GM23338 (cell line): Measurements from ENCODE around the gene SPTBN2. TPM values are rescaled to one million over a fixed set of nuclear protein-coding genes. Genes with fewer than 3 reads are reported as not detected.

Source experiments
- ATAC-seq: fragments of 200-7000 bp; cut with Tn5 transposase; 3 replicates; pipeline ENCODE4 v1.9.1; 2020
- DNase-seq: peaks from one replicate; pipeline ENCODE4 v3.0.0-alpha.2; 2015; ENCODE audit warnings: low spot score
- H2AFZ ChIP-seq: fragments of 200-600 bp; sonication (generic); 2 replicates; pipeline ENCODE4 v1.8.0; 2016; ENCODE audit warnings: antibody characterized with exemption, mild to moderate bottlenecking, moderate library complexity
- H3F3A ChIP-seq: fragments of 200-600 bp; sonication (generic); replicated peaks from 2 replicates; pipeline ENCODE4 v1.8.0; 2017; ENCODE audit warnings: antibody characterized with exemption, mixed run types, low read depth
- H3K27ac ChIP-seq: fragments of 200-600 bp; sonication (generic); 2 replicates; pipeline ENCODE4 v1.6.1; 2016; ENCODE audit warnings: low read depth
- H3K27me3 ChIP-seq: fragments of 200-600 bp; sonication (generic); 2 replicates; pipeline ENCODE4 v1.8.0; 2016; ENCODE audit warnings: mild to moderate bottlenecking, mixed run types, moderate library complexity; ENCODE audit not compliant: insufficient read depth
- H3K36me3 ChIP-seq: fragments of 200-600 bp; sonication (generic); 2 replicates; pipeline ENCODE4 v1.8.0; 2016; ENCODE audit warnings: mild to moderate bottlenecking; ENCODE audit not compliant: insufficient read depth
- H3K4me1 ChIP-seq: fragments of 200-600 bp; sonication (generic); 2 replicates; pipeline ENCODE4 v1.8.0; 2016; ENCODE audit warnings: mild to moderate bottlenecking, moderate library complexity; ENCODE audit not compliant: insufficient read depth
- H3K4me2 ChIP-seq: fragments of 200-600 bp; sonication (generic); 2 replicates; pipeline ENCODE4 v1.7.1; 2017; ENCODE audit warnings: mixed run types
- H3K4me3 ChIP-seq: fragments of 200-600 bp; sonication (generic); 2 replicates; pipeline ENCODE4 v1.6.1; 2016; ENCODE audit warnings: mixed run types
- H3K79me2 ChIP-seq: fragments of 200-600 bp; sonication (generic); replicated peaks from 2 replicates; pipeline ENCODE4 v1.8.0; 2017; ENCODE audit warnings: mild to moderate bottlenecking; ENCODE audit not compliant: insufficient read depth
- H3K9me2 ChIP-seq: fragments of 200-600 bp; sonication (generic); 2 replicates; pipeline ENCODE4 v1.8.0; 2017; ENCODE audit not compliant: insufficient read depth
- H4K20me1 ChIP-seq: fragments of 200-600 bp; sonication (generic); replicated peaks from 2 replicates; pipeline ENCODE4 v1.8.0; 2017; ENCODE audit warnings: mild to moderate bottlenecking; ENCODE audit not compliant: insufficient read depth
- H3K27ac Mint-ChIP-seq: 2 replicates; pipeline ENCODE4 v1.8.0; 2020; ENCODE audit warnings: inconsistent platforms, mild to moderate bottlenecking, moderate library complexity, mixed read lengths
- H3K27me3 Mint-ChIP-seq: 3 replicates; pipeline ENCODE4 v1.8.0; 2022; ENCODE audit warnings: low read depth, mild to moderate bottlenecking, moderate library complexity, mixed read lengths, inconsistent platforms; ENCODE audit not compliant: insufficient read depth, poor library complexity
- H3K36me3 Mint-ChIP-seq: 3 replicates; pipeline ENCODE4 v1.8.0; 2021; ENCODE audit warnings: low read depth, mild to moderate bottlenecking, inconsistent platforms, moderate library complexity, mixed read lengths
- H3K4me1 Mint-ChIP-seq: 3 replicates; pipeline ENCODE4 v1.8.0; 2020; ENCODE audit warnings: mild to moderate bottlenecking, inconsistent platforms, mixed read lengths
- H3K4me3 Mint-ChIP-seq: 3 replicates; pipeline ENCODE4 v1.8.0; 2021; ENCODE audit warnings: moderate library complexity, mild to moderate bottlenecking, inconsistent platforms, mixed read lengths
- H3K9me3 Mint-ChIP-seq: 3 replicates; pipeline ENCODE4 v1.8.0; 2020; ENCODE audit warnings: moderate library complexity, mild to moderate bottlenecking, inconsistent platforms, mixed read lengths
- ETS1 ChIP-seq: IDR thresholded peaks from 2 replicates; pipeline ENCODE4 v1.6.1; 2016; ENCODE audit warnings: antibody characterized with exemption
- EZH2 ChIP-seq: fragments of 200-600 bp; sonication (generic); IDR thresholded peaks from one replicate; pipeline ENCODE4 v1.8.0; 2017; ENCODE audit warnings: antibody characterized with exemption, mild to moderate bottlenecking, low read depth; ENCODE audit not compliant: unreplicated experiment
- EZH2phosphoT487 ChIP-seq: fragments of 200-600 bp; sonication (generic); IDR thresholded peaks from one replicate; pipeline ENCODE4 v1.8.1; 2018; ENCODE audit warnings: antibody characterized with exemption; ENCODE audit not compliant: unreplicated experiment
- STAT1 ChIP-seq: IDR thresholded peaks from one replicate; pipeline ENCODE4 v1.6.1; 2016; ENCODE audit warnings: antibody characterized with exemption; ENCODE audit not compliant: unreplicated experiment
- ZNF114 ChIP-seq: fragments of 250-450 bp; sonication (Bioruptor Pico); IDR thresholded peaks from 2 replicates; pipeline ENCODE4 v1.5.0; 2020; ENCODE audit warnings: mild to moderate bottlenecking, moderate library complexity
- polyA plus RNA-seq: library from polyadenylated mRNA; unstranded; fragments of >200 nt; fragmentation: Nextera tagmentation; extraction: Ambion mirVana; gene quantifications from 2 replicates; pipeline ENCODE4 v1.2.1, GENCODE V29; 2016
- small RNA-seq: library from RNA; depleted of rRNA; stranded (forward); fragments of <200 nt; gene quantifications from one replicate; pipeline ENCODE3, GENCODE V24; 2014; ENCODE audit warnings: low replicate concordance
- total RNA-seq: library from RNA; depleted of rRNA; stranded (reverse); fragments of >200 nt; shearing (Covaris generic); gene quantifications from 2 replicates; pipeline ENCODE4 v1.2.3, GENCODE V29; 2014; rRNA removed
- TF ChIP-seq, protein P1 (sequence below), 2 experiments: fragments of 200-600 bp in 1 of 2; sonication (generic) in 1 of 2; conservative IDR thresholded peaks; 2 replicates each; pipeline versions ENCODE4 v1.5.1 to v1.6.1; 2016 to 2017; ENCODE audit warnings: antibody characterized with exemption in 2 of 2, low read depth in 2 of 2, mild to moderate bottlenecking in 2 of 2, moderate library complexity in 1 of 2

Gene SPTBN2
- total and polyA plus RNA-seq, 2 experiments from 2014 or later = 7.7 to 49.1 TPM

GRCh38 chr11:66636411-66636810, 92.6 kb downstream of the SPTBN2 start:
- Mint-ChIP-seq H3K4me3 (no peak overlapping the region), H3K27me3 (peaks cover 24% of the 10 kb centered on the region), H3K27ac (peak overlapping the region; percentile 49; the same call in 1 of the 2 replicates), H3K4me1 (peaks cover 33% of the 10 kb centered on the region), H3K9me3 (peaks cover 4% of the 10 kb centered on the region; the same call in 1 of the 3 replicates), H3K36me3 (peaks cover 63% of the 10 kb centered on the region)
- Histone ChIP-seq H3K27me3 (no peaks in the 10 kb centered on the region), H3K4me1 (peaks cover 22% of the 10 kb centered on the region), H4K20me1 (peaks cover 56% of the 10 kb centered on the region), H3K4me2 (no peak overlapping the region), H3K79me2 (peaks cover 89% of the 10 kb centered on the region), H3K36me3 (peaks cover 26% of the 10 kb centered on the region), H3F3A (peaks cover 36% of the 10 kb centered on the region), H3K9me2 (no peaks in the 10 kb centered on the region), H2AFZ (no peak overlapping the region), H3K27ac (peak overlapping the region; percentile 90), H3K4me3 (no peak overlapping the region)
- ATAC-seq = no peak
- TF ChIP-seq ETS1 (no peak), STAT1 (no peak), EZH2phosphoT487 (no peak), EZH2 (no peak), ZNF114 (no peak)
- TF ChIP-seq, protein P1, sequence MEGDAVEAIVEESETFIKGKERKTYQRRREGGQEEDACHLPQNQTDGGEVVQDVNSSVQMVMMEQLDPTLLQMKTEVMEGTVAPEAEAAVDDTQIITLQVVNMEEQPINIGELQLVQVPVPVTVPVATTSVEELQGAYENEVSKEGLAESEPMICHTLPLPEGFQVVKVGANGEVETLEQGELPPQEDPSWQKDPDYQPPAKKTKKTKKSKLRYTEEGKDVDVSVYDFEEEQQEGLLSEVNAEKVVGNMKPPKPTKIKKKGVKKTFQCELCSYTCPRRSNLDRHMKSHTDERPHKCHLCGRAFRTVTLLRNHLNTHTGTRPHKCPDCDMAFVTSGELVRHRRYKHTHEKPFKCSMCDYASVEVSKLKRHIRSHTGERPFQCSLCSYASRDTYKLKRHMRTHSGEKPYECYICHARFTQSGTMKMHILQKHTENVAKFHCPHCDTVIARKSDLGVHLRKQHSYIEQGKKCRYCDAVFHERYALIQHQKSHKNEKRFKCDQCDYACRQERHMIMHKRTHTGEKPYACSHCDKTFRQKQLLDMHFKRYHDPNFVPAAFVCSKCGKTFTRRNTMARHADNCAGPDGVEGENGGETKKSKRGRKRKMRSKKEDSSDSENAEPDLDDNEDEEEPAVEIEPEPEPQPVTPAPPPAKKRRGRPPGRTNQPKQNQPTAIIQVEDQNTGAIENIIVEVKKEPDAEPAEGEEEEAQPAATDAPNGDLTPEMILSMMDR (conservative IDR thresholded peaks at IDR 0.05; ENCODE audit: low read depth in 2 of 2) = no peak
- DNase-seq = no peak

Small RNA genes within 50 kb of the gene (small RNA-seq; reads per million reads assigned to genes)
- gene RN7SL12P = not detected

Other genes with a start within 250 kb of the SPTBN2 start
- gene DPP3, start 248.8 kb downstream of the SPTBN2 start, total RNA-seq = 85.9 and 101 TPM in 2 replicates
- 22.2 and 22.7 TPM in 2 replicates for gene DPP3, start 248.8 kb downstream of the SPTBN2 start, polyA plus RNA-seq
- 27.8 and 41.3 TPM in 2 replicates for gene BBS1, start 218.6 kb downstream of the SPTBN2 start, total RNA-seq
- 8.7 and 11.6 TPM in 2 replicates for gene BBS1, start 218.6 kb downstream of the SPTBN2 start, polyA plus RNA-seq
- 10.0 and 13.1 TPM in 2 replicates for gene ZDHHC24, start 183.2 kb downstream of the SPTBN2 start, total RNA-seq
- 5.6 and 7.3 TPM in 2 replicates for gene ZDHHC24, start 183.2 kb downstream of the SPTBN2 start, polyA plus RNA-seq
- 3.8 and 6.3 TPM in 2 replicates for gene ACTN3, start 182.3 kb downstream of the SPTBN2 start, total RNA-seq
- gene ACTN3, start 182.3 kb downstream of the SPTBN2 start, polyA plus RNA-seq = 6.0 and 7.3 TPM in 2 replicates
- 39.9 and 51.1 TPM in 2 replicates for gene CTSF, start 160.6 kb downstream of the SPTBN2 start, total RNA-seq
- gene CTSF, start 160.6 kb downstream of the SPTBN2 start, polyA plus RNA-seq = 20.4 and 21.6 TPM in 2 replicates
- gene CCDC87, start 136.2 kb downstream of the SPTBN2 start, total RNA-seq = 0.74 and 1.2 TPM in 2 replicates
- 0.12 and 0.39 TPM in 2 replicates for gene CCDC87, start 136.2 kb downstream of the SPTBN2 start, polyA plus RNA-seq
- gene CCS, start 136.0 kb downstream of the SPTBN2 start, total RNA-seq = 36.1 and 39.1 TPM in 2 replicates
- gene CCS, start 136.0 kb downstream of the SPTBN2 start, polyA plus RNA-seq = 53.2 and 60.7 TPM in 2 replicates
- 83.1 and 83.5 TPM in 2 replicates for gene RBM14, start 112.6 kb downstream of the SPTBN2 start, total RNA-seq
- gene RBM14, start 112.6 kb downstream of the SPTBN2 start, polyA plus RNA-seq = 39.7 and 45.4 TPM in 2 replicates
- 133 and 147 TPM in 2 replicates for gene RBM4, start 90.5 kb downstream of the SPTBN2 start, total RNA-seq
- 122 and 146 TPM in 2 replicates for gene RBM4, start 90.5 kb downstream of the SPTBN2 start, polyA plus RNA-seq
- 22.9 and 31.0 TPM in 2 replicates for gene RBM4B, start 51.3 kb downstream of the SPTBN2 start, total RNA-seq
- gene RBM4B, start 51.3 kb downstream of the SPTBN2 start, polyA plus RNA-seq = 21.1 and 28.0 TPM in 2 replicates
- gene RCE1, start 114.2 kb upstream of the SPTBN2 start, total RNA-seq = 44.7 and 55.1 TPM in 2 replicates
- gene RCE1, start 114.2 kb upstream of the SPTBN2 start, polyA plus RNA-seq = 27.7 and 27.8 TPM in 2 replicates
- 56.7 and 63.5 TPM in 2 replicates for gene LRFN4, start 127.8 kb upstream of the SPTBN2 start, total RNA-seq
- gene LRFN4, start 127.8 kb upstream of the SPTBN2 start, polyA plus RNA-seq = 9.8 and 11.1 TPM in 2 replicates
- 21.7 and 24.9 TPM in 2 replicates for gene PC, start 229.2 kb upstream of the SPTBN2 start, total RNA-seq
- gene PC, start 229.2 kb upstream of the SPTBN2 start, polyA plus RNA-seq = 18.3 and 18.9 TPM in 2 replicates
- gene C11orf86, start 246.1 kb upstream of the SPTBN2 start, total RNA-seq = 0.21 TPM in 1 of 2 replicates, not detected in the other
- gene C11orf86, start 246.1 kb upstream of the SPTBN2 start, polyA plus RNA-seq = 0.73 and 0.74 TPM in 2 replicates